Thymus (tissue), 11 donors: ENCODE measurements around the gene LILRB4. TPM values are rescaled to one million over a fixed set of nuclear protein-coding genes. Genes with fewer than 3 reads are reported as not detected.
"Not testable (repeated sequence)": the region's sequence is repeated elsewhere in the genome, so short reads cannot be mapped to it uniquely, and the experiment has no call there.

Experiments used
- DNase-seq, 9 donors: peaks; one replicate each; pipeline ENCODE4 v3.0.0-alpha.2; 2013; ENCODE audit warnings: low spot score in 9 of 9, low read depth in 6 of 9, missing footprints in 1 of 9
- H3K27ac ChIP-seq, 2 donors: one replicate each; pipeline ENCODE4 v1.5.1; 2013; ENCODE audit warnings: control low read depth in 1 of 2, low read depth in 1 of 2, low read length in 1 of 2, mild to moderate bottlenecking in 1 of 2, moderate library complexity in 1 of 2
- H3K27me3 ChIP-seq, 2 donors: one replicate each; pipeline ENCODE4 v1.5.1; 2013; ENCODE audit warnings: low read length in 1 of 2; ENCODE audit not compliant: control insufficient read depth in 2 of 2, insufficient read depth in 1 of 2
- H3K36me3 ChIP-seq, 2 donors: one replicate each; pipeline ENCODE4 v1.5.1; 2013; ENCODE audit warnings: low read length in 1 of 2, mild to moderate bottlenecking in 1 of 2, moderate library complexity in 1 of 2; ENCODE audit not compliant: control insufficient read depth in 2 of 2, insufficient read depth in 2 of 2
- H3K4me1 ChIP-seq, 2 donors: one replicate each; pipeline ENCODE4 v1.5.1; 2013; ENCODE audit warnings: low read length in 2 of 2; ENCODE audit not compliant: control insufficient read depth in 2 of 2, insufficient read depth in 2 of 2
- H3K4me3 ChIP-seq, 2 donors: one replicate each; pipeline ENCODE4 v1.5.1; 2013; ENCODE audit warnings: low read length in 2 of 2, control low read depth in 1 of 2, mild to moderate bottlenecking in 1 of 2
- H3K9me3 ChIP-seq, 2 donors: one replicate each; pipeline ENCODE4 v1.5.1; 2013; ENCODE audit warnings: low read length in 1 of 2, mild to moderate bottlenecking in 1 of 2; ENCODE audit not compliant: control insufficient read depth in 2 of 2, insufficient read depth in 1 of 2
- WGBS: extraction: QIAGEN DNeasy Blood & Tissue Kit; methylation state at CpG from one replicate; pipeline ENCODE4 v1.1.7; 2013; 5-methylcytosine and 5-hydroxymethylcytosine counted together
- polyA plus RNA-seq: library from polyadenylated mRNA; stranded (reverse); fragments of 200-250 nt; gene quantifications from one replicate; pipeline ENCODE4 v1.2.3, GENCODE V29; 2013
- total RNA-seq: library from RNA; stranded (reverse); fragments of 120-200 nt; gene quantifications from one replicate; pipeline ENCODE4 v1.2.4, GENCODE V29; 2013
- donor health status: healthy.

LILRB4 gene
- total and polyA plus RNA-seq, 2 donors: 4.2 to 14.4 TPM

GRCh38 chr19:54643583-54643982 lies 19.2 kb upstream of the LILRB4 start:
- not testable (repeated sequence) for H3K36me3 ChIP-seq, H3K4me1 ChIP-seq, H3K27me3 ChIP-seq, H3K27ac ChIP-seq, DNase-seq, H3K9me3 ChIP-seq, H3K4me3 ChIP-seq
- 36% methylated on average over 4 of the region's 6 CpGs for WGBS

- H3K27ac ChIP-seq: no peak overlapping the region
- no peak for DNase-seq
- no peak overlapping the region for H3K4me3 ChIP-seq
- H3K36me3 ChIP-seq: no peaks in the 10 kb centered on the region
- 67% methylated on average over 4 of the region's 5 CpGs for WGBS
- no peaks in the 10 kb centered on the region for H3K4me1 ChIP-seq
- no peaks in the 10 kb centered on the region for H3K9me3 ChIP-seq
- no peaks in the 10 kb centered on the region for H3K27me3 ChIP-seq
These were observed 18.7 kb upstream of the LILRB4 start for GRCh38 chr19:54644056-54644455.

- Histone ChIP-seq H3K9me3 (no peaks in the 10 kb centered on the region), H3K36me3 (no peaks in the 10 kb centered on the region), H3K27me3 (no peaks in the 10 kb centered on the region), H3K27ac (no peak overlapping the region), H3K4me1 (no peaks in the 10 kb centered on the region), H3K4me3 (no peak overlapping the region)
- WGBS: 94% methylated on average over 19 of the region's 19 CpGs
- DNase-seq: no peak
These were observed 16.4 kb upstream of the LILRB4 start for GRCh38 chr19:54646331-54646841.

- no peak overlapping the region for H3K4me3 ChIP-seq
- H3K36me3 ChIP-seq: no peaks in the 10 kb centered on the region
- no peaks in the 10 kb centered on the region for H3K4me1 ChIP-seq
- no peaks in the 10 kb centered on the region for H3K9me3 ChIP-seq
- no peak for DNase-seq
- WGBS: 76% methylated on average over 4 of the region's 4 CpGs
- H3K27me3 ChIP-seq: no peaks in the 10 kb centered on the region
- no peak overlapping the region for H3K27ac ChIP-seq
These were observed 14.7 kb upstream of the LILRB4 start for GRCh38 chr19:54648129-54648528.

GRCh38 chr19:54650108-54650655 lies 12.6 kb upstream of the LILRB4 start:
- H3K4me3 ChIP-seq: no peak overlapping the region
- no peaks in the 10 kb centered on the region for H3K4me1 ChIP-seq
- no peak for DNase-seq
- H3K27me3 ChIP-seq: no peaks in the 10 kb centered on the region
- no peaks in the 10 kb centered on the region for H3K9me3 ChIP-seq
- no peaks in the 10 kb centered on the region for H3K36me3 ChIP-seq
- 95% methylated on average over 6 of the region's 6 CpGs for WGBS
- H3K27ac ChIP-seq: no peak overlapping the region

GRCh38 chr19:54653181-54653809 lies 9.5 kb upstream of the LILRB4 start:
- peak in 4 of 9 donors; percentile 1 to 10 (median 6) for DNase-seq
- no peak overlapping the region for H3K4me3 ChIP-seq
- H3K36me3 ChIP-seq: no peaks in the 10 kb centered on the region
- no peak overlapping the region for H3K27ac ChIP-seq
- H3K9me3 ChIP-seq: no peaks in the 10 kb centered on the region
- H3K27me3 ChIP-seq: no peaks in the 10 kb centered on the region
- WGBS: 42% methylated on average over 6 of the region's 6 CpGs
- H3K4me1 ChIP-seq: no peaks in the 10 kb centered on the region

GRCh38 chr19:54654447-54655321 lies 8.1 kb upstream of the LILRB4 start:
- Histone ChIP-seq H3K27me3 (no peaks in the 10 kb centered on the region), H3K36me3 (no peaks in the 10 kb centered on the region), H3K27ac (no peak overlapping the region), H3K4me1 (no peaks in the 10 kb centered on the region), H3K4me3 (no peak overlapping the region), H3K9me3 (no peaks in the 10 kb centered on the region)
- WGBS: 92% methylated on average over 14 of the region's 14 CpGs
- no peak for DNase-seq

- no peak overlapping the region for H3K4me3 ChIP-seq
- 94% methylated on average over 6 of the region's 6 CpGs for WGBS
- H3K4me1 ChIP-seq: no peaks in the 10 kb centered on the region
- DNase-seq: no peak
- no peaks in the 10 kb centered on the region for H3K36me3 ChIP-seq
- H3K27me3 ChIP-seq: no peaks in the 10 kb centered on the region
- H3K9me3 ChIP-seq: no peaks in the 10 kb centered on the region
- H3K27ac ChIP-seq: no peak overlapping the region
These were observed 3.5 kb upstream of the LILRB4 start for GRCh38 chr19:54659300-54659699.

- 93% methylated on average over 5 of the region's 5 CpGs for WGBS
- no peaks in the 10 kb centered on the region for H3K27me3 ChIP-seq
- no peaks in the 10 kb centered on the region for H3K36me3 ChIP-seq
- H3K27ac ChIP-seq: no peak overlapping the region
- H3K4me3 ChIP-seq: no peak overlapping the region
- no peaks in the 10 kb centered on the region for H3K9me3 ChIP-seq
- no peak for DNase-seq
- no peaks in the 10 kb centered on the region for H3K4me1 ChIP-seq
These were observed 2.5 kb upstream of the LILRB4 start for GRCh38 chr19:54660306-54660705.
